B cell (primary cell): Measurements from ENCODE around the gene AKT3. TPM values are rescaled to one million over a fixed set of nuclear protein-coding genes. Genes with fewer than 3 reads are reported as not detected.

Source experiments
- ATAC-seq: fragments of 200-7000 bp; cut with Tn5 transposase; one replicate; pipeline ENCODE4 v1.10.0; 2021; ENCODE audit warnings: low read depth, mild to moderate bottlenecking, moderate number of reproducible peaks, moderate library complexity
- CTCF ChIA-PET: fragments of 350-600 bp; sonication (Branson Sonifier 250); formaldehyde crosslinking; loops from one replicate; lab custom pipeline; 2021; ENCODE audit warnings: antibody characterized with exemption, inconsistent platforms; lab: Charles Lee
- POLR2A ChIA-PET: fragments of 350-600 bp; sonication (Branson Sonifier 250); formaldehyde crosslinking; loops from one replicate; lab custom pipeline; 2021; ENCODE audit warnings: antibody characterized with exemption; lab: Charles Lee
- DNase-seq: peaks from one replicate; pipeline ENCODE4 v3.0.0; 2013
- H2AFZ ChIP-seq: 2 replicates; pipeline ENCODE4 v1.6.1; 2012; ENCODE audit warnings: mild to moderate bottlenecking, low read depth, low read length; ENCODE audit not compliant: insufficient read depth, poor library complexity, severe bottlenecking
- H3K27ac ChIP-seq, 2 donors: 1 replicate in 1 of 2; 2 replicates in 1 of 2; pipeline ENCODE4 v1.5.1; 2012 to 2013; ENCODE audit warnings: low read length in 2 of 2, mild to moderate bottlenecking in 2 of 2, moderate library complexity in 1 of 2
- H3K27me3 ChIP-seq, 4 experiments: fragments of 200-600 bp in 1 of 4; sonication (generic) in 1 of 4; replicated peaks in 1 of 4; 1 replicate in 2 of 4; 2 replicates in 2 of 4; pipeline versions ENCODE4 v1.6.1 to v1.7.0; 2013 to 2016; ENCODE audit warnings: low read length in 3 of 4, mild to moderate bottlenecking in 2 of 4, mixed read lengths in 1 of 4, moderate library complexity in 1 of 4; ENCODE audit not compliant: insufficient read depth in 4 of 4, control insufficient read depth in 3 of 4; ENCODE audit errors: control extremely low read depth in 1 of 4
- H3K36me3 ChIP-seq, 2 experiments: replicated peaks in 1 of 2; 1 replicate in 1 of 2; 2 replicates in 1 of 2; pipeline versions ENCODE4 v1.6.1 to v1.7.1; 2013; ENCODE audit warnings: low read length in 1 of 2; ENCODE audit not compliant: insufficient read depth in 2 of 2, control insufficient read depth in 1 of 2; ENCODE audit errors: control extremely low read depth in 1 of 2, extremely low read depth in 1 of 2
- H3K4me1 ChIP-seq, 2 donors: fragments of 200-600 bp in 1 of 2; sonication (generic) in 1 of 2; 1 replicate in 1 of 2; 2 replicates in 1 of 2; pipeline versions ENCODE4 v1.5.1 to v1.6.1; 2013 to 2017; ENCODE audit warnings: low read length in 2 of 2; ENCODE audit not compliant: control insufficient read depth in 2 of 2, insufficient read depth in 2 of 2
- H3K4me2 ChIP-seq: replicated peaks from 2 replicates; pipeline ENCODE3; 2012; ENCODE audit warnings: mild to moderate bottlenecking, low read depth, low read length; ENCODE audit not compliant: poor library complexity, severe bottlenecking
- H3K4me3 ChIP-seq, 5 experiments: fragments of 200-600 bp in 1 of 5; sonication (generic) in 1 of 5; 1 replicate in 3 of 5; 2 replicates in 2 of 5; pipeline versions ENCODE4 v1.5.1 to v1.7.0; 2011 to 2016; ENCODE audit warnings: low read length in 4 of 5, mild to moderate bottlenecking in 4 of 5, low read depth in 2 of 5, control low read depth in 1 of 5, moderate library complexity in 1 of 5; ENCODE audit not compliant: insufficient read depth in 1 of 5; ENCODE audit errors: control extremely low read depth in 1 of 5, extremely low read depth in 1 of 5
- H3K79me2 ChIP-seq: fragments of 200-600 bp; sonication (generic); one replicate; pipeline ENCODE4 v1.6.0; 2016; ENCODE audit warnings: low read length; ENCODE audit not compliant: control insufficient read depth, insufficient read depth
- H3K9ac ChIP-seq: fragments of 200-600 bp; sonication (generic); 2 replicates; pipeline ENCODE4 v1.6.1; 2017; ENCODE audit warnings: mild to moderate bottlenecking, low read length, moderate library complexity
- H3K9me3 ChIP-seq, 3 donors: one replicate each; pipeline versions ENCODE4 v1.6.1 to v1.7.1; 2013; ENCODE audit warnings: low read length in 2 of 3; ENCODE audit not compliant: control insufficient read depth in 2 of 3, insufficient read depth in 1 of 3; ENCODE audit errors: control extremely low read depth in 1 of 3
- H4K20me1 ChIP-seq: 2 replicates; pipeline ENCODE4 v1.6.0; 2012; ENCODE audit warnings: mild to moderate bottlenecking, low read length; ENCODE audit not compliant: insufficient read depth, control insufficient read depth, poor library complexity, severe bottlenecking
- H3K27ac Mint-ChIP-seq: one replicate; pipeline ENCODE4 v1.8.0; 2021; ENCODE audit warnings: mixed read lengths
- H3K27me3 Mint-ChIP-seq: one replicate; pipeline ENCODE4 v1.8.0; 2021; ENCODE audit warnings: mixed read lengths
- H3K4me1 Mint-ChIP-seq: one replicate; pipeline ENCODE4 v1.8.0; 2021; ENCODE audit warnings: mixed read lengths
- H3K4me3 Mint-ChIP-seq: one replicate; pipeline ENCODE4 v1.8.0; 2021; ENCODE audit warnings: mixed read lengths
- H3K9me3 Mint-ChIP-seq: one replicate; pipeline ENCODE4 v1.8.0; 2022; ENCODE audit warnings: mixed read lengths; ENCODE audit not compliant: insufficient read depth
- EZH2 ChIP-seq: IDR thresholded peaks from 2 replicates; pipeline ENCODE4 v1.6.1; 2012; ENCODE audit warnings: borderline replicate concordance, low read depth, mild to moderate bottlenecking, moderate library complexity, low read length; ENCODE audit not compliant: insufficient read depth, poor library complexity, severe bottlenecking
- WGBS: methylation state at CpG from one replicate; pipeline ENCODE4 v1.1.5; 2013; ENCODE audit warnings: missing lambda C conversion rate; ENCODE audit not compliant: insufficient coverage; 5-methylcytosine and 5-hydroxymethylcytosine counted together
- intact Hi-C: fragments of 100-400 bp; cut with micrococcal nuclease; formaldehyde crosslinking; loops from one replicate; pipeline ENCODE4 v1.10.0; 2022
- polyA plus RNA-seq: library from polyadenylated mRNA; depleted of rRNA; stranded (reverse); fragments of >200 nt; gene quantifications from 2 replicates; pipeline ENCODE4 v1.2.3, GENCODE V29; 2012
- total RNA-seq, 2 donors: library from RNA; stranded (reverse); fragments of 120-200 nt in 1 of 2; gene quantifications; 1 replicate in 1 of 2; 2 replicates in 1 of 2; pipeline versions ENCODE4 v1.2.3 to v1.2.4, GENCODE V29; 2013 to 2022
- TF ChIP-seq, protein P1 (sequence below): fragments of 200-600 bp; IDR thresholded peaks from one replicate; pipeline ENCODE4 v1.8.0; 2022; ENCODE audit warnings: antibody characterized with exemption, mild to moderate bottlenecking

Gene AKT3
- total and polyA plus RNA-seq, 2 donors (not counting 1 experiment from before 2014, with no cell fraction given): 4.4 to 148 TPM

GRCh38 chr1:243790404-243790803, 59.6 kb downstream of the AKT3 start:
- Mint-ChIP-seq H3K4me1 (peaks cover 36% of the 10 kb centered on the region), H3K9me3 (no peaks in the 10 kb centered on the region), H3K27me3 (no peaks in the 10 kb centered on the region), H3K27ac (no peak overlapping the region), H3K4me3 (no peak overlapping the region)
- Histone ChIP-seq H3K4me2 (no peak overlapping the region), H2AFZ (no peak overlapping the region), H4K20me1 (peaks cover 21% of the 10 kb centered on the region), H3K4me3 (no peak overlapping the region), H3K36me3 (peaks cover 0 to 3% of the 10 kb centered on the region in 2 experiments), H3K9me3 (no peaks in the 10 kb centered on the region), H3K9ac (no peak overlapping the region), H3K27me3 (no peaks in the 10 kb centered on the region), H3K4me1 (no peaks in the 10 kb centered on the region), H3K27ac (no peak overlapping the region), H3K79me2 (peaks cover 6% of the 10 kb centered on the region)
- no peak for TF ChIP-seq EZH2
- TF ChIP-seq, protein P1, sequence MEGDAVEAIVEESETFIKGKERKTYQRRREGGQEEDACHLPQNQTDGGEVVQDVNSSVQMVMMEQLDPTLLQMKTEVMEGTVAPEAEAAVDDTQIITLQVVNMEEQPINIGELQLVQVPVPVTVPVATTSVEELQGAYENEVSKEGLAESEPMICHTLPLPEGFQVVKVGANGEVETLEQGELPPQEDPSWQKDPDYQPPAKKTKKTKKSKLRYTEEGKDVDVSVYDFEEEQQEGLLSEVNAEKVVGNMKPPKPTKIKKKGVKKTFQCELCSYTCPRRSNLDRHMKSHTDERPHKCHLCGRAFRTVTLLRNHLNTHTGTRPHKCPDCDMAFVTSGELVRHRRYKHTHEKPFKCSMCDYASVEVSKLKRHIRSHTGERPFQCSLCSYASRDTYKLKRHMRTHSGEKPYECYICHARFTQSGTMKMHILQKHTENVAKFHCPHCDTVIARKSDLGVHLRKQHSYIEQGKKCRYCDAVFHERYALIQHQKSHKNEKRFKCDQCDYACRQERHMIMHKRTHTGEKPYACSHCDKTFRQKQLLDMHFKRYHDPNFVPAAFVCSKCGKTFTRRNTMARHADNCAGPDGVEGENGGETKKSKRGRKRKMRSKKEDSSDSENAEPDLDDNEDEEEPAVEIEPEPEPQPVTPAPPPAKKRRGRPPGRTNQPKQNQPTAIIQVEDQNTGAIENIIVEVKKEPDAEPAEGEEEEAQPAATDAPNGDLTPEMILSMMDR: no peak
- DNase-seq: no peak
- ChIA-PET POLR2A (no interaction called here), CTCF (no interaction called here)
- no peak for ATAC-seq
- 100% methylated on average over 2 of the region's 3 CpGs for WGBS
- intact Hi-C loops: no loop called here

GRCh38 chr1:243786531-243786930, 63.5 kb downstream of the AKT3 start:
- H3K9me3 Mint-ChIP-seq: no peaks in the 10 kb centered on the region
- ATAC-seq: no peak
- H3K27ac ChIP-seq: no peak overlapping the region
- no peak overlapping the region for H3K27ac Mint-ChIP-seq
- DNase-seq: no peak
- peaks cover 18% of the 10 kb centered on the region for H4K20me1 ChIP-seq
- WGBS: no CpG with 5 or more reads among the region's 3 CpGs
- H2AFZ ChIP-seq: no peak overlapping the region
- no peak overlapping the region for H3K4me3 Mint-ChIP-seq
- CTCF ChIA-PET: interaction anchor here (0.6 kb wide), 1 partner anchor 94 kb away, joined by 3 read pairs; no protein-coding TSS in a partner anchor
- H3K4me2 ChIP-seq: no peak overlapping the region
- peaks cover 17% of the 10 kb centered on the region for H3K4me1 Mint-ChIP-seq
- intact Hi-C loops: no loop called here
- H3K4me3 ChIP-seq: no peak overlapping the region
- H3K4me1 ChIP-seq: no peaks in the 10 kb centered on the region
- no peak overlapping the region for H3K9ac ChIP-seq
- no peaks in the 10 kb centered on the region for H3K9me3 ChIP-seq
- TF ChIP-seq EZH2: no peak
- H3K36me3 ChIP-seq: peaks cover 0 to 3% of the 10 kb centered on the region in 2 experiments
- no peaks in the 10 kb centered on the region for H3K27me3 ChIP-seq
- POLR2A ChIA-PET: no interaction called here
- no peaks in the 10 kb centered on the region for H3K27me3 Mint-ChIP-seq
- peaks cover 19% of the 10 kb centered on the region for H3K79me2 ChIP-seq
